ENCODE results near the gene SIGLEC7. TPM values are rescaled to one million over a fixed set of nuclear protein-coding genes. Genes with fewer than 3 reads are reported as not detected.

SIGLEC7 gene
- polyA plus RNA-seq, 1 of the 3 experiments (the other 2 are of a cell fraction), result not detected

DNA sequence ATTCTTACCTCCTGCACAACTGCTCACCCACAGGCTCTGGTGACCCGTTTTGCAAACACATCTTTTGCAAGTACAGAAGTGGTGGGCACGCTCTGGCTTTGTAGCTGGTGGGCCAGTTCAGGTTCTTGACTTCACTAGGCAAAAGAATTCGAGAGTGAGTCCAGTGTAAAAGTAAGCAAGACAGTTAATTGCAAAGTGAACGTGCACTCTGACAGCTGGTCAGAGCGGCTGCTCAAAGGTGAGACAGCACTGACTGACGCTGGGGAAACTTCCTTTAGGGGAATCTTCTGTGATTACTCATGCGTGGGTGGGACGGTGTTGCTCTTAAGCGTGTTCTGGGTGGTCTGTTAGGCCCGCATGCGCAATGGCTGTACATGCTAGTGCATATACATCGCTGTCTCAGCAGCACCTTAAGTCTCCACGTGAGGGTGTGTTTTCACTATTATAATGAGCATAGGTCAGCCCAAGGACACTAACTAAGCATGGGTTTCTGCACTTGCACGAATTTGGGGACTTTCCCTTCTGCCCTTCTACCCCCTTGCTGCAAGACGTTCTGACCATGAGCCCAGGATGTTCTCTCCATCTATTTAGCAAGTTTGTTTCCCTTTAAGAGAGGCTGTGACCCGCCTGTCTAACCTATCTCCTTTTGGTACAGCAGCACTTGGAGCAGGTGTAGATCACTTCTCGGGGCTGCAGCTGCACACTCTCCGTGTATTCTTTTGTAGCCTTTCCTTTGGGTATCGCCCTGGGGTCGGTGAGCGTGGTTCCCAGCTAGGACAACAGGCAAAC, 52.6 kb downstream of the SIGLEC7 start:
- Histone ChIP-seq H3K9ac (no peak overlapping the region), H3K36me3 (replicated peaks in 1 of 2; ENCODE audit: control insufficient read depth in 1 of 2, insufficient read depth in 2 of 2, low read length in 1 of 2) (no peaks in the 10 kb centered on the region), H2AFZ (ENCODE audit: low read depth) (no peak overlapping the region), H3K4me3 (ENCODE audit: low read depth in 2 of 2, low read length in 1 of 2) (no peak overlapping the region), H3K79me2 (ENCODE audit: insufficient read depth) (no peaks in the 10 kb centered on the region), H3K9me2 (no peaks in the 10 kb centered on the region), H3K9me3 (no peaks in the 10 kb centered on the region), H3K4me2 (no peak overlapping the region), H4K20me1 (ENCODE audit: insufficient read depth) (no peaks in the 10 kb centered on the region), H3K27me3 (ENCODE audit: insufficient read depth) (peaks cover 88% of the 10 kb centered on the region), H3K27ac (ENCODE audit: low read depth in 2 of 2, low read length in 1 of 2) (no peak overlapping the region), H3K4me1 (ENCODE audit: control insufficient read depth in 1 of 2, insufficient read depth in 2 of 2, low read depth in 1 of 2, low read length in 1 of 2) (no peaks in the 10 kb centered on the region), H3F3A (replicated peaks; ENCODE audit: insufficient read depth) (no peaks in the 10 kb centered on the region)
- CTCF ChIA-PET, result no interaction called here
- TF ChIP-seq ELF1 (IDR thresholded peaks at IDR 0.05) (no peak), TCF12 (IDR thresholded peaks at IDR 0.05) (no peak), NRF1 (IDR thresholded peaks at IDR 0.05; ENCODE audit: low read depth, low read length) (no peak), GABPA (IDR thresholded peaks at IDR 0.05; ENCODE audit: low read depth) (no peak)
- TF ChIP-seq, protein P1, sequence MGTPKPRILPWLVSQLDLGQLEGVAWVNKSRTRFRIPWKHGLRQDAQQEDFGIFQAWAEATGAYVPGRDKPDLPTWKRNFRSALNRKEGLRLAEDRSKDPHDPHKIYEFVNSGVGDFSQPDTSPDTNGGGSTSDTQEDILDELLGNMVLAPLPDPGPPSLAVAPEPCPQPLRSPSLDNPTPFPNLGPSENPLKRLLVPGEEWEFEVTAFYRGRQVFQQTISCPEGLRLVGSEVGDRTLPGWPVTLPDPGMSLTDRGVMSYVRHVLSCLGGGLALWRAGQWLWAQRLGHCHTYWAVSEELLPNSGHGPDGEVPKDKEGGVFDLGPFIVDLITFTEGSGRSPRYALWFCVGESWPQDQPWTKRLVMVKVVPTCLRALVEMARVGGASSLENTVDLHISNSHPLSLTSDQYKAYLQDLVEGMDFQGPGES (IDR thresholded peaks at IDR 0.05; ENCODE audit: low read depth, low read length), result no peak
- TF ChIP-seq, protein P2, sequence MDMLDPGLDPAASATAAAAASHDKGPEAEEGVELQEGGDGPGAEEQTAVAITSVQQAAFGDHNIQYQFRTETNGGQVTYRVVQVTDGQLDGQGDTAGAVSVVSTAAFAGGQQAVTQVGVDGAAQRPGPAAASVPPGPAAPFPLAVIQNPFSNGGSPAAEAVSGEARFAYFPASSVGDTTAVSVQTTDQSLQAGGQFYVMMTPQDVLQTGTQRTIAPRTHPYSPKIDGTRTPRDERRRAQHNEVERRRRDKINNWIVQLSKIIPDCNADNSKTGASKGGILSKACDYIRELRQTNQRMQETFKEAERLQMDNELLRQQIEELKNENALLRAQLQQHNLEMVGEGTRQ (IDR thresholded peaks at IDR 0.05; ENCODE audit: borderline replicate concordance, low read depth, low read length), result no peak
- POLR2A ChIA-PET, result no interaction called here
- 2% methylated on average over 16 of the region's 21 CpGs for whole genome bisulfite sequencing (ENCODE audit: low lambda C conversion rate)
- DNase-seq, result no peak

DNA sequence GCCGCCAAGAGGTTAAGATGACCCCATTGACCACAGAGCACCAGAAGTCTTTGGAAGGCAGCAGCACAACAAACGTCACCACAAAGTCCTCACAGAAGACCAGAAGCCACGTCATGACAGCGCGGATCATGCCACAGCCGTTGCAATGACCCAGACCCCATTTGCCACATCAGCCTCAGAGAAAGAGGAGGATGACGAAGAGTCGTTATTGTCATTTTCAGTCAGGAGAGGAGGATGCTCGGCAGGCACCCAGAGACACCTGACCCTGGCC, 53.1 kb downstream of the SIGLEC7 start:
- no peaks in the 10 kb centered on the region for H3K79me2 ChIP-seq (ENCODE audit: insufficient read depth)
- H3K9ac ChIP-seq, result no peak overlapping the region
- no peaks in the 10 kb centered on the region for H4K20me1 ChIP-seq (ENCODE audit: insufficient read depth)
- no peaks in the 10 kb centered on the region for H3K9me3 ChIP-seq
- 9% methylated on average over 9 of the region's 9 CpGs for WGBS (ENCODE audit: low lambda C conversion rate)
- no peaks in the 10 kb centered on the region for H3K4me1 ChIP-seq (ENCODE audit: control insufficient read depth in 1 of 2, insufficient read depth in 2 of 2, low read depth in 1 of 2, low read length in 1 of 2)
- TF ChIP-seq, protein P3, sequence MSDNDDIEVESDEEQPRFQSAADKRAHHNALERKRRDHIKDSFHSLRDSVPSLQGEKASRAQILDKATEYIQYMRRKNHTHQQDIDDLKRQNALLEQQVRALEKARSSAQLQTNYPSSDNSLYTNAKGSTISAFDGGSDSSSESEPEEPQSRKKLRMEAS (IDR thresholded peaks at IDR 0.05; ENCODE audit: low read depth), result no peak
- TF ChIP-seq, protein P2 (IDR thresholded peaks at IDR 0.05; ENCODE audit: borderline replicate concordance, low read depth, low read length), result no peak
- TF ChIP-seq MEF2A (IDR thresholded peaks at IDR 0.05; ENCODE audit: borderline replicate concordance, low read depth), result no peak
- no peak for TF ChIP-seq TEAD4 (IDR thresholded peaks at IDR 0.05; ENCODE audit: borderline replicate concordance, insufficient read depth)
- TF ChIP-seq TAF1 (IDR thresholded peaks at IDR 0.05; ENCODE audit: borderline replicate concordance, low read depth, low read length), result no peak
- no peak for TF ChIP-seq FOXM1 (IDR thresholded peaks at IDR 0.05; ENCODE audit: low read depth)
- no peak for TF ChIP-seq JUND (IDR thresholded peaks at IDR 0.05)
- no peak for TF ChIP-seq CHD2 (IDR thresholded peaks at IDR 0.05; ENCODE audit: low read length, partially characterized antibody)
- no peak for TF ChIP-seq NFIC (IDR thresholded peaks at IDR 0.05; ENCODE audit: borderline replicate concordance)
- no peak for TF ChIP-seq TCF12 (IDR thresholded peaks at IDR 0.05)
- no peak for TF ChIP-seq GATA2 (CRISPR knock-in tag; IDR thresholded peaks at IDR 0.05)
- TF ChIP-seq, protein P4, sequence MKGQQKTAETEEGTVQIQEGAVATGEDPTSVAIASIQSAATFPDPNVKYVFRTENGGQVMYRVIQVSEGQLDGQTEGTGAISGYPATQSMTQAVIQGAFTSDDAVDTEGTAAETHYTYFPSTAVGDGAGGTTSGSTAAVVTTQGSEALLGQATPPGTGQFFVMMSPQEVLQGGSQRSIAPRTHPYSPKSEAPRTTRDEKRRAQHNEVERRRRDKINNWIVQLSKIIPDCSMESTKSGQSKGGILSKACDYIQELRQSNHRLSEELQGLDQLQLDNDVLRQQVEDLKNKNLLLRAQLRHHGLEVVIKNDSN (IDR thresholded peaks at IDR 0.05; ENCODE audit: borderline replicate concordance, low read depth), result no peak
- TF ChIP-seq RFX5 (IDR thresholded peaks at IDR 0.05; ENCODE audit: low read length), result no peak
- ChIA-PET POLR2A (no interaction called here), CTCF (no interaction called here)
- H3K36me3 ChIP-seq (replicated peaks in 1 of 2; ENCODE audit: control insufficient read depth in 1 of 2, insufficient read depth in 2 of 2, low read length in 1 of 2), result no peaks in the 10 kb centered on the region
- H3F3A ChIP-seq (replicated peaks; ENCODE audit: insufficient read depth), result no peaks in the 10 kb centered on the region
- H2AFZ ChIP-seq (ENCODE audit: low read depth), result no peak overlapping the region
- no peaks in the 10 kb centered on the region for H3K9me2 ChIP-seq
- peaks cover 88% of the 10 kb centered on the region for H3K27me3 ChIP-seq (ENCODE audit: insufficient read depth)
- H3K4me3 ChIP-seq (ENCODE audit: low read depth in 2 of 2, low read length in 1 of 2), result no peak overlapping the region
- H3K4me2 ChIP-seq, result no peak overlapping the region
- H3K27ac ChIP-seq (ENCODE audit: low read depth in 2 of 2, low read length in 1 of 2), result no peak overlapping the region
- no peak for DNase-seq

All from SK-N-SH (cell line).